GM13976 (cell line): ENCODE measurements around the gene MGA.

ENCODE experiments used
- DNase-seq: peaks from one replicate; pipeline ENCODE4 v3.0.0; 2012; ENCODE audit warnings: low spot score
- CTCF ChIP-seq: IDR thresholded peaks from 2 replicates; pipeline ENCODE4 v1.5.1; 2012; ENCODE audit warnings: borderline replicate concordance, mild to moderate bottlenecking; ENCODE audit not compliant: insufficient read depth; ENCODE audit errors: extremely low read depth, missing control alignments, control extremely low read depth
- in situ Hi-C: fragments of 300-500 bp; cut with MboI; formaldehyde crosslinking; loops from one replicate; pipeline ENCODE4 v1.12.0; 2022; ENCODE audit warnings: low sequenced_read_pairs, mixed read lengths, inconsistent platforms; ENCODE audit not compliant: unreplicated experiment

The MGA gene

GRCh38 chr15:41790169-41790568 is 130.0 kb downstream of the MGA start:
- in situ Hi-C loops: no loop called here
- TF ChIP-seq CTCF: no peak
- DNase-seq: no peak

DNA sequence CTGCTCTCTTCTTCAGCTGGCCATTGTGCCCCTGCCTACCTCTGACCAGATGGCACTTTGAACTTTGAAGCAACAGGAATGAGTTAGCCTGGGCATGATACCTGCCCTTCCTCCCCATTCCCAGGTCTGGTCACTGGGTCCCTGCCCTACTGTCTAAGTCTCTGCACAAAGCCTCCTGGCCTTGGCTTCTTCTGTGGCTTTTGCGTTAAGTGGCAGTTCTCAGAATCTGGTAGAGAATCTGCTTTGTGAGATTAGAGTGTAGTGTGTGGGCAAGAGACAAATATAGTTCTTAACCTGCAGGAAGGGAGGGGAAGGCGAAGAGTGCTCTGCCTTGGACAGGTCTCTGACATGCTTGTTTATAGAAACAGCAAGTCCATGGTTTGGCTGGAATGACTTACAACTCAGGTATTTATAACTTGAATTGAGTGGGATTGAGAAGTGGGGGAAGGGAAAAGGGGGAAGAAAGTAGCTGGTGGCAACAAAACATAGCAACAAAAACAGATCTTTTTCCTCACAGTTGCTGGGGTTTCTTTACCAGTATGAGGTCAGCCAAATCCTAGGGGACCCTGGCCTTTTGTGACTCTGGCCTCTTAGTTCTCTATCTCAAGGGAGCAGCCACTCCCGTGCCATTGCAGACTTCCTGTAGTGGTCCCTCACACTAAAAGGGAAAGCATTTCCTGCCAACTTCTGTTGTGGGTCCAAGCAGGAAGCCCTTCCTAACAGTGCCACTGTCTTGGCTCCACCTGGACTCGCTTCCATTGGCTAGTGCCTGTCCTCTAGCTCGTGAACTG is 130.7 kb downstream of the MGA start:
- DNase-seq: peak; percentile 35
- TF ChIP-seq CTCF: no peak
- in situ Hi-C loops: no loop called here

GRCh38 chr15:41791547-41791937 is 131.3 kb downstream of the MGA start:
- TF ChIP-seq CTCF: no peak
- DNase-seq: no peak
- in situ Hi-C loops: no loop called here

DNA sequence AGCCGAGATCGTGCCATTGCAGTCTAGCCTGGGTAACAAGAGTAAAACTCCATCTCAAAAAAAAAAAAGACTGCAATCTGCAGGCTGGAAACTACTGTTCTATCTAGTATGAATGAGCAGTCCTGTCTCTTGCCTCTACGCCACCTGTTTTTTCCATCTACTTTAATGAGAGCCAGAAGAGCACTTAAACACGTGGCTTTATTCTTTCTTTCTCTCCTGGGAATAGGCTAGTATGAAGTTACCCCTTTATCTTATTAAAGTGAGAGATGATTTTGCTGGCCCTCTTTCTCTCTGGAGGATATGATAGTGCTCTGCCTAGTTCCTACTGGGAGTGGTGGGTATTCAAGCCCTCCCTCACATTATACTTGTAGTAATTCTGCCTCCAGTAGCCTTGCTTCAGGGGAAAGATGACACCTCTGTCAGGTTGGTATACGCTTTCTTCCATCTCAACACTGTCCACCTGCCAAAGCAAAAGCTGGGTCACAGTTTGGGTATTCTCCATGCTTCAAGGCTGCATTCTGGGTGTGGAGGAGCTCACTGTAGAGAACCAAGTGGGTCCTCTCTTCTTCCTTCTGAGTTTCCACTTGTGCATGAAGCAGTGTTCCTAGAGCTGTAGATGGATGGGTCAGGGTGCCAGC is 131.9 kb downstream of the MGA start:
- TF ChIP-seq CTCF: no peak
- in situ Hi-C loops: no loop called here
- DNase-seq: no peak

DNA sequence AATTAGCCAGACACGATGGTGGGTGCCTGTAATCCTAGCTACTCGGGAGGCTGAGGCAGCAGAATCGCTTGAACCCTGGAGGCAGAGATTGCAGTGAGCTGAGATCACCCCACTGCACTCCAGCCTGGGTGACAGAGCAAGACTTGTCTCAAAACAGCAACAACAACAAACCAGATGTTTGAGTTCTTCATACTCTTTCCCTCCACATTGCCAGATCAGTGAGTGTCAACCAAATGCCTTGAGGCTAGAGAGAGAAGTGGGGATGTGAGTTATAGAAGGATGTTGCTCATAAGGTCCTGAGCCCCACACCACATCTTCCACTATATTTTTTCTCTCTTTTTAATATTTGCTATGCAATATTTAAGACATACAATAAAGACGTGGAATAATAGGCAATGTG is 133.9 kb downstream of the MGA start:
- in situ Hi-C loops: no loop called here
- no peak for TF ChIP-seq CTCF
- no peak for DNase-seq

GRCh38 chr15:41795996-41796856 is 136.0 kb downstream of the MGA start:
- in situ Hi-C loops: no loop called here
- TF ChIP-seq CTCF: no peak
- DNase-seq: no peak
